RWPE2 (cell line): ENCODE data around the gene KRTAP25-1.

Experiments used
- ATAC-seq: fragments of 200-7000 bp; cut with Tn5 transposase; 3 replicates; pipeline ENCODE4 v1.9.1; 2021; ENCODE audit warnings: low read depth
- DNase-seq: peaks from one replicate; pipeline ENCODE4 v3.0.0-alpha.2; 2020; ENCODE audit warnings: low spot score
- H3K27ac ChIP-seq: fragments of 450-650 bp; 2 replicates; pipeline ENCODE4 v1.5.1; 2017; ENCODE audit warnings: mild to moderate bottlenecking; ENCODE audit not compliant: poor library complexity, severe bottlenecking
- H3K27me3 ChIP-seq: fragments of 250-450 bp; sonication (Bioruptor Pico); 2 replicates; pipeline ENCODE4 v1.5.1; 2021; ENCODE audit warnings: mild to moderate bottlenecking, moderate library complexity; ENCODE audit not compliant: insufficient read depth, poor library complexity, severe bottlenecking
- H3K36me3 ChIP-seq: fragments of 250-450 bp; sonication (Bioruptor Pico); 2 replicates; pipeline ENCODE4 v1.5.1; 2020; ENCODE audit warnings: low read depth, mild to moderate bottlenecking, moderate library complexity
- H3K4me1 ChIP-seq: fragments of 250-450 bp; sonication (Bioruptor Pico); 2 replicates; pipeline ENCODE4 v1.5.1; 2021; ENCODE audit warnings: mild to moderate bottlenecking, moderate library complexity; ENCODE audit not compliant: insufficient read depth, poor library complexity, severe bottlenecking
- H3K4me3 ChIP-seq: fragments of 250-450 bp; sonication (Bioruptor Pico); 2 replicates; pipeline ENCODE4 v1.5.1; 2021; ENCODE audit warnings: mild to moderate bottlenecking, moderate library complexity; ENCODE audit not compliant: severe bottlenecking
- H3K9me3 ChIP-seq: fragments of 250-450 bp; sonication (Bioruptor Pico); 2 replicates; pipeline ENCODE4 v1.5.1; 2021; ENCODE audit warnings: mild to moderate bottlenecking, moderate library complexity; ENCODE audit not compliant: severe bottlenecking
- TF ChIP-seq, protein P1 (sequence below): fragments of 450-650 bp; IDR thresholded peaks from one replicate; pipeline ENCODE4 v1.5.1; 2017; ENCODE audit warnings: mild to moderate bottlenecking, moderate library complexity; ENCODE audit not compliant: poor library complexity, severe bottlenecking

Gene KRTAP25-1, protein sequence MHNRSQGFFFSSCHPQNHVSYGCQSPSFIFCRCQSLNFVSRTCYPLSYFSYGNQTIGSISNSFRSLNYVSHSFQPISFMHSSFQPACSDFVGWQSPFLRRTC

DNA sequence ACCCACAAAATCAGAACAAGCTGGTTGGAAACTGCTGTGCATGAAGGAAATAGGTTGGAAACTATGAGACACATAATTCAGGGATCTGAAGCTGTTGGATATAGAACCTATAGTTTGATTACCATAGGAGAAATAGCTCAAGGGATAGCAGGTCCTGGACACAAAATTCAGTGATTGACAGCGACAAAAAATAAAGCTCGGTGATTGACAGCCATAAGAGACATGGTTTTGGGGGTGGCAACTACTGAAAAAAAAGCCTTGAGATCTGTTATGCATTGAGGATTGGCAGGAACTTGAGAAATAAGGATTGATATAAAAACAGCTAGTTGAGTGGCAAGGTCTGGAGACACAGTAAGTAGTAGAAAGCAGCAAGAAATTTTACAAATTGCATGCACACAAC lies at the start of gene KRTAP25-1:
Gene KRTAP25-1 (minus strand): TSS at position 300 of the 400 bp plus-strand sequence. CDS start 24 bp downstream, at position 276.
- no peak for ATAC-seq
- TF ChIP-seq, protein P1, sequence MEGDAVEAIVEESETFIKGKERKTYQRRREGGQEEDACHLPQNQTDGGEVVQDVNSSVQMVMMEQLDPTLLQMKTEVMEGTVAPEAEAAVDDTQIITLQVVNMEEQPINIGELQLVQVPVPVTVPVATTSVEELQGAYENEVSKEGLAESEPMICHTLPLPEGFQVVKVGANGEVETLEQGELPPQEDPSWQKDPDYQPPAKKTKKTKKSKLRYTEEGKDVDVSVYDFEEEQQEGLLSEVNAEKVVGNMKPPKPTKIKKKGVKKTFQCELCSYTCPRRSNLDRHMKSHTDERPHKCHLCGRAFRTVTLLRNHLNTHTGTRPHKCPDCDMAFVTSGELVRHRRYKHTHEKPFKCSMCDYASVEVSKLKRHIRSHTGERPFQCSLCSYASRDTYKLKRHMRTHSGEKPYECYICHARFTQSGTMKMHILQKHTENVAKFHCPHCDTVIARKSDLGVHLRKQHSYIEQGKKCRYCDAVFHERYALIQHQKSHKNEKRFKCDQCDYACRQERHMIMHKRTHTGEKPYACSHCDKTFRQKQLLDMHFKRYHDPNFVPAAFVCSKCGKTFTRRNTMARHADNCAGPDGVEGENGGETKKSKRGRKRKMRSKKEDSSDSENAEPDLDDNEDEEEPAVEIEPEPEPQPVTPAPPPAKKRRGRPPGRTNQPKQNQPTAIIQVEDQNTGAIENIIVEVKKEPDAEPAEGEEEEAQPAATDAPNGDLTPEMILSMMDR, result no peak

DNA sequence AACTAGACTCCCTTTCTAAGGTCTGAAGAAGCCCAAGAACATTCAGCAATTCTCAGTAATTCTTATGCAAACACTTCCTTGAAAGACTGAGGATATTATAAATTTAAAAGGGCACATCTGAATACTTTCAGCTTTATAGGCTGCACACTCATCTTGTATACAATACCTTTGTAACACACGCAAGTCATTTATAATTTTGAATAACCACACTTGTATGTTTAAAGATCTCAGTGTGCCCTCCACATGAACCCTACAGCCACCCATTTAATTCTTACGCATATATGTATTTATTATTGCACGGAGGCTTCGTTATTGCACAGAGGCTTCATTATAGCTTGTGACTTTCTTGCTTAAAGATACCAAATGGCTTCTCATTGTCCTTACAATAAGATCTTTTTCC lies 49.4 kb upstream of the KRTAP25-1 start:
- no peaks in the 10 kb centered on the region for H3K9me3 ChIP-seq
- H3K27ac ChIP-seq, result no peak overlapping the region
- no peak overlapping the region for H3K4me3 ChIP-seq
- no peak for ATAC-seq
- no peaks in the 10 kb centered on the region for H3K27me3 ChIP-seq
- H3K36me3 ChIP-seq, result no peaks in the 10 kb centered on the region
- no peak for DNase-seq
- TF ChIP-seq, protein P1, result no peak
- H3K4me1 ChIP-seq, result peaks cover 4% of the 10 kb centered on the region

More for the DNA sequence above, at the start of gene KRTAP25-1:
- H3K27me3 ChIP-seq, result peaks cover 23% of the 10 kb centered on the region
- DNase-seq, result no peak
- H3K4me1 ChIP-seq, result no peaks in the 10 kb centered on the region
- H3K27ac ChIP-seq, result no peak within 1 kb of the TSS
- no peak within 1 kb of the TSS for H3K4me3 ChIP-seq
- H3K36me3 ChIP-seq, result no peaks in the 10 kb centered on the region
- no peaks in the 10 kb centered on the region for H3K9me3 ChIP-seq

DNA sequence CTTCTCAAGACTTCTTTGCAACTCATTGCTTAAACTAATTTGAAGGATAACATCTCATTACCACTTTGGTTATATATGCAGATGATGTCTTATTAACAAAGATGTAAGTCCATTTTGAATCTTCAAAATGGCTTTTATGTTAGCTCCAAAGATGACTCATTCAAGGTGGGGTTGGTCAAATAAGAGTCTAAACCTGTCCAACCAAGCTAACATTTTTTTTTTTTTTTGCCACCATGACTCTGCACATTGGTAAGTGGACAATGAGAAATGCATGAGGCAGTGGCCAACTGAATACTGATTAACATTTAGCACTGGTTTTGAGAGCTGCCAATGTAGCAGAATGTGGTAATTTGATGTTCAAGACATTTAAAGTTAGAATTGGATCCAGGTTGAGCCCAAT lies 48.5 kb upstream of the KRTAP25-1 start:
- Histone ChIP-seq H3K4me1 (peaks cover 4% of the 10 kb centered on the region), H3K36me3 (no peaks in the 10 kb centered on the region), H3K27ac (no peak overlapping the region), H3K9me3 (no peaks in the 10 kb centered on the region), H3K4me3 (no peak overlapping the region), H3K27me3 (no peaks in the 10 kb centered on the region)
- TF ChIP-seq, protein P1, result no peak
- ATAC-seq (no peak), DNase-seq (no peak)

DNA sequence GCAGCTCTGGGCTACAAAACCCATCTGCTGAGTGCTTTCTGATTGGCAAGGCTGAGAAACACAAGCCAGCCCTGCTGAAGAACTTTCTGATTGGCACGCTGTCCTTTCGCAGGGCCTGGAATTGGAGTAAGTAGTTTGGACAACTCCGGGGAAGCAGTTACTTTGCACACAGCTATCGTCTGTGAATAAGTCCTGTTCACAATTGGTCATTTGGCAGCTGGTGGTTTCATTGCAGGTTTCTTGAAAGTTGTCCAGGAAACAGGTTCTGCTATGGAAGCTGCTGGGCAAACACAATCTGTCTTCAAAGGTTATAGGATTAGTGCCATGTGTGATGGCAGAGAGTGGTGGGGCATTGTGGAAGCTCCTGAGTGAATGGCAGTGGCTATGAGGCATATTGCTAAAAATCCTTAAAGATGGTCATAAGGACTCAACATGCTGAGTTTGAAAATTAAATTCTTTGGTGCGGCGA lies 48.0 kb upstream of the KRTAP25-1 start, which contains the start of gene KRTAP27-1:
Gene KRTAP27-1 (minus strand): TSS at position 419 of the 469 bp plus-strand sequence. CDS start 26 bp downstream, at position 393.
- no peak within 1 kb of the TSS for H3K27ac ChIP-seq
- no peaks in the 10 kb centered on the region for H3K9me3 ChIP-seq
- no peak within 1 kb of the TSS for H3K4me3 ChIP-seq
- TF ChIP-seq, protein P1, result no peak
- no peaks in the 10 kb centered on the region for H3K36me3 ChIP-seq
- H3K4me1 ChIP-seq, result peaks cover 4% of the 10 kb centered on the region
- H3K27me3 ChIP-seq, result no peaks in the 10 kb centered on the region
- no peak for ATAC-seq
- no peak for DNase-seq

DNA sequence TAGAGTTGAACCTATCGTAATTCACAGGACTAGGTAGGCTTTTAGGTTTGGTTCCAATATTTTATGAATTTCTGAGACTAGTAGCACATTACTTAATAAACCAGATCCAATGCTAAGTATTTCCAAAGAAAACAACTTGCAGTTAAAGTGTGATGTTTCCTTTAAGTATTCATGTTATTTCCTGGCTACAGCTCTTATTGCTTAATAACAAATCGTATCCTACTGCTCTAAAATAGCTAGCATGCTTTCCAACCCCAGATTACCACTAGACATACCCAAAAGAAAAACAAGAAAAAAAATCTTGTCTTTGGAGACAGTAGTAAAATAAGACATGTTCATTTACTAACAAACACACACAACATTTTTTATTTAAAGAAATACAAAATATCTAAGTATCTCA lies 47.3 kb upstream of the KRTAP25-1 start:
- no peaks in the 10 kb centered on the region for H3K36me3 ChIP-seq
- no peak overlapping the region for H3K27ac ChIP-seq
- no peaks in the 10 kb centered on the region for H3K27me3 ChIP-seq
- ATAC-seq, result peak; percentile 38; the same call in 1 of the 3 replicates
- no peaks in the 10 kb centered on the region for H3K9me3 ChIP-seq
- peaks cover 4% of the 10 kb centered on the region for H3K4me1 ChIP-seq
- TF ChIP-seq, protein P1, result no peak
- no peak for DNase-seq
- H3K4me3 ChIP-seq, result no peak overlapping the region
